Jurkat, Clone E6-1 (cell line): Measurements from ENCODE around the gene G6PC2.
"Not testable (repeated sequence)": the region's sequence is repeated elsewhere in the genome, so short reads cannot be mapped to it uniquely, and the experiment has no call there.

Experiments used
- DNase-seq: peaks from one replicate; pipeline ENCODE4 v3.0.0-alpha.2; 2011; ENCODE audit warnings: low read depth, low spot score
- H3K4me3 ChIP-seq: 2 replicates; pipeline ENCODE4 v1.5.1; 2011; ENCODE audit warnings: mild to moderate bottlenecking, low read length, control low read depth, moderate library complexity

Gene G6PC2

GRCh38 chr2:168896783-168897182 is 4.3 kb upstream of the G6PC2 start:
- H3K4me3 ChIP-seq = no peak overlapping the region
- DNase-seq = no peak

- no peak overlapping the region for H3K4me3 ChIP-seq
- DNase-seq = no peak
Observed at GRCh38 chr2:168897449-168897848, 3.6 kb upstream of the G6PC2 start.

GRCh38 chr2:168903888-168904287 is 2.8 kb downstream of the G6PC2 start:
- no peak overlapping the region for H3K4me3 ChIP-seq
- DNase-seq = no peak

- DNase-seq = no peak
- no peak overlapping the region for H3K4me3 ChIP-seq
Observed at GRCh38 chr2:168904358-168904757, 3.3 kb downstream of the G6PC2 start.

GRCh38 chr2:168907940-168908662 is 7.0 kb downstream of the G6PC2 start:
- no peak for DNase-seq
- no peak overlapping the region for H3K4me3 ChIP-seq

- no peak for DNase-seq
- no peak overlapping the region for H3K4me3 ChIP-seq
Observed at GRCh38 chr2:168910330-168910729, 9.2 kb downstream of the G6PC2 start.

GRCh38 chr2:168912466-168912865 is 11.4 kb downstream of the G6PC2 start:
- no peak for DNase-seq
- H3K4me3 ChIP-seq = no peak overlapping the region

- no peak overlapping the region for H3K4me3 ChIP-seq
Observed at GRCh38 chr2:168912901-168913369, 11.8 kb downstream of the G6PC2 start.

GRCh38 chr2:168913495-168913894 is 12.4 kb downstream of the G6PC2 start:
- no peak for DNase-seq
- H3K4me3 ChIP-seq = no peak overlapping the region

More at GRCh38 chr2:168912901-168913369, 11.8 kb downstream of the G6PC2 start:
- DNase-seq = no peak

- DNase-seq = no peak
- H3K4me3 ChIP-seq = no peak overlapping the region
Observed at GRCh38 chr2:168915441-168916330, 14.6 kb downstream of the G6PC2 start.

GRCh38 chr2:168916331-168916675 is 15.2 kb downstream of the G6PC2 start:
- DNase-seq = no peak
- no peak overlapping the region for H3K4me3 ChIP-seq

GRCh38 chr2:168920504-168921157 is 19.5 kb downstream of the G6PC2 start:
- peak; percentile 36 for DNase-seq
- no peak overlapping the region for H3K4me3 ChIP-seq

- DNase-seq = no peak
- H3K4me3 ChIP-seq = no peak overlapping the region
Observed at GRCh38 chr2:168926621-168927386, 25.7 kb downstream of the G6PC2 start.

- DNase-seq = no peak
- no peak overlapping the region for H3K4me3 ChIP-seq
Observed at GRCh38 chr2:168928113-168928831, 27.2 kb downstream of the G6PC2 start.

- no peak for DNase-seq
- H3K4me3 ChIP-seq = no peak overlapping the region
Observed at GRCh38 chr2:168929031-168929430, 27.9 kb downstream of the G6PC2 start.

- H3K4me3 ChIP-seq = no peak overlapping the region
- no peak for DNase-seq
Observed at GRCh38 chr2:168930242-168930641, 29.2 kb downstream of the G6PC2 start.

GRCh38 chr2:168932174-168932573 is 31.1 kb downstream of the G6PC2 start:
- not testable (repeated sequence) for DNase-seq, H3K4me3 ChIP-seq

GRCh38 chr2:168934826-168935225 is 33.7 kb downstream of the G6PC2 start:
- DNase-seq = no peak
- no peak overlapping the region for H3K4me3 ChIP-seq
